ENCODE measurements around the gene RFC2.

The RFC2 gene

GRCh38 chr7:74246497-74246896 lies 7.7 kb downstream of the RFC2 start:
- DNase-seq (ENCODE audit: low read depth) = no peak
- TF ChIP-seq, protein P1, sequence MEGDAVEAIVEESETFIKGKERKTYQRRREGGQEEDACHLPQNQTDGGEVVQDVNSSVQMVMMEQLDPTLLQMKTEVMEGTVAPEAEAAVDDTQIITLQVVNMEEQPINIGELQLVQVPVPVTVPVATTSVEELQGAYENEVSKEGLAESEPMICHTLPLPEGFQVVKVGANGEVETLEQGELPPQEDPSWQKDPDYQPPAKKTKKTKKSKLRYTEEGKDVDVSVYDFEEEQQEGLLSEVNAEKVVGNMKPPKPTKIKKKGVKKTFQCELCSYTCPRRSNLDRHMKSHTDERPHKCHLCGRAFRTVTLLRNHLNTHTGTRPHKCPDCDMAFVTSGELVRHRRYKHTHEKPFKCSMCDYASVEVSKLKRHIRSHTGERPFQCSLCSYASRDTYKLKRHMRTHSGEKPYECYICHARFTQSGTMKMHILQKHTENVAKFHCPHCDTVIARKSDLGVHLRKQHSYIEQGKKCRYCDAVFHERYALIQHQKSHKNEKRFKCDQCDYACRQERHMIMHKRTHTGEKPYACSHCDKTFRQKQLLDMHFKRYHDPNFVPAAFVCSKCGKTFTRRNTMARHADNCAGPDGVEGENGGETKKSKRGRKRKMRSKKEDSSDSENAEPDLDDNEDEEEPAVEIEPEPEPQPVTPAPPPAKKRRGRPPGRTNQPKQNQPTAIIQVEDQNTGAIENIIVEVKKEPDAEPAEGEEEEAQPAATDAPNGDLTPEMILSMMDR (IDR thresholded peaks at IDR 0.05; ENCODE audit: low read depth, low read length) = no peak
- no peak for TF ChIP-seq POLR2A (IDR thresholded peaks at IDR 0.05; ENCODE audit: extremely low read depth, insufficient read length)
- TF ChIP-seq MAX (IDR thresholded peaks at IDR 0.05; ENCODE audit: low read depth, low read length) = no peak
- no peak for TF ChIP-seq MYC (IDR thresholded peaks at IDR 0.05; ENCODE audit: low read depth, low read length)
- no peak overlapping the region for H3K4me3 ChIP-seq (ENCODE audit: low read depth, low read length)

- no peak overlapping the region for H3K4me3 ChIP-seq (ENCODE audit: low read depth, low read length)
- DNase-seq (ENCODE audit: low read depth) = no peak
- TF ChIP-seq POLR2A (IDR thresholded peaks at IDR 0.05; ENCODE audit: extremely low read depth, insufficient read length) (no peak), MYC (IDR thresholded peaks at IDR 0.05; ENCODE audit: low read depth, low read length) (no peak), MAX (IDR thresholded peaks at IDR 0.05; ENCODE audit: low read depth, low read length) (no peak)
- TF ChIP-seq, protein P1 (IDR thresholded peaks at IDR 0.05; ENCODE audit: low read depth, low read length) = no peak
These were observed 12.1 kb downstream of the RFC2 start for GRCh38 chr7:74242122-74242443.

DNA sequence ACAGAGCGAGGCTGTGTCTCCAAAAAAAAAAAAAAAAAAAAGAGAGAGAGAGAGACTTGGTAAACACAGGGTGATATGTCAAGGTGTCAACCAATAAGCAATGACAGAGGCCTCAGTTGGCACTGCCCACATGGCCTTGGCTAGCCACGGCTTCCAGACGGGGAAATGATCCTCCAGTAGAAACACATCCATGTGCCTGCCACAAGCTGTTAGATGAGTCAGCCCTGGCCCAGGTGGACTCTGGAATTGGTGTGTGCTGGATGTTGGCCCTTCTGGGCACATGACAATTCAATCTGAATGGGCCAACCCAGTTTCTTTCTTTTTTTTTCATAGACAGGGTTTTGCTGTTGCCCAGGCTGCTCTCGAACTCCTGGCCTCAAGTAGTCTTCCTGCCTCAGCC lies 13.7 kb downstream of the RFC2 start:
- H3K4me3 ChIP-seq (ENCODE audit: low read depth, low read length) = no peak overlapping the region
- TF ChIP-seq POLR2A (IDR thresholded peaks at IDR 0.05; ENCODE audit: extremely low read depth, insufficient read length) (no peak), MYC (IDR thresholded peaks at IDR 0.05; ENCODE audit: low read depth, low read length) (no peak), MAX (IDR thresholded peaks at IDR 0.05; ENCODE audit: low read depth, low read length) (no peak)
- TF ChIP-seq, protein P1 (IDR thresholded peaks at IDR 0.05; ENCODE audit: low read depth, low read length) = no peak
- DNase-seq (ENCODE audit: low read depth) = peak; percentile 4

DNA sequence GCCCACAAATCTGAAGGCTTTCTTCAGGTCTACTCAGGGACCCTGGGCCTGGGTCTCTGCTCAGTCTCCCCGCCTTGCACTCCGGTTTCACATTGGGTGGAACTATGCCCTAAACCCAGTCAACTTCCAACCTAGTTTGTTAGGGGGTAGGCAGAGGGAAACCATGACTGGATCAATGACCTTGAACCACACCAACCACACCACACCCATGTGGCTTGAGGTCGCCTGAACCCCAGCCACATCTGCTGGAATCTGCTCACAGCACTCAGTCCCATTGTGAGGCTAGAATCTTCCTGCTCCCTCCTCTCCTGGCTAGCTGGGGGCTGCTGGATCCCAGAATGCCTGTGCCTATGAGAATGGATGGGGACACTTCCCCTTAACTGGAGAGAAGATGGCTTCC lies 17.9 kb downstream of the RFC2 start:
- H3K4me3 ChIP-seq (ENCODE audit: low read depth, low read length) = no peak overlapping the region
- TF ChIP-seq, protein P1 (IDR thresholded peaks at IDR 0.05; ENCODE audit: low read depth, low read length) = no peak
- TF ChIP-seq MAX (IDR thresholded peaks at IDR 0.05; ENCODE audit: low read depth, low read length) (no peak), POLR2A (IDR thresholded peaks at IDR 0.05; ENCODE audit: extremely low read depth, insufficient read length) (no peak), MYC (IDR thresholded peaks at IDR 0.05; ENCODE audit: low read depth, low read length) (no peak)
- DNase-seq (ENCODE audit: low read depth) = peak; percentile 30

GRCh38 chr7:74235518-74236268 lies 18.5 kb downstream of the RFC2 start:
- DNase-seq (ENCODE audit: low read depth) = peak; percentile 13
- no peak overlapping the region for H3K4me3 ChIP-seq (ENCODE audit: low read depth, low read length)
- no peak for TF ChIP-seq POLR2A (IDR thresholded peaks at IDR 0.05; ENCODE audit: extremely low read depth, insufficient read length)
- TF ChIP-seq MAX (IDR thresholded peaks at IDR 0.05; ENCODE audit: low read depth, low read length) = no peak
- no peak for TF ChIP-seq MYC (IDR thresholded peaks at IDR 0.05; ENCODE audit: low read depth, low read length)
- TF ChIP-seq, protein P1 (IDR thresholded peaks at IDR 0.05; ENCODE audit: low read depth, low read length) = no peak

Data from NB4 (cell line).